ENCODE measurements around the gene ERFL.

DNA sequence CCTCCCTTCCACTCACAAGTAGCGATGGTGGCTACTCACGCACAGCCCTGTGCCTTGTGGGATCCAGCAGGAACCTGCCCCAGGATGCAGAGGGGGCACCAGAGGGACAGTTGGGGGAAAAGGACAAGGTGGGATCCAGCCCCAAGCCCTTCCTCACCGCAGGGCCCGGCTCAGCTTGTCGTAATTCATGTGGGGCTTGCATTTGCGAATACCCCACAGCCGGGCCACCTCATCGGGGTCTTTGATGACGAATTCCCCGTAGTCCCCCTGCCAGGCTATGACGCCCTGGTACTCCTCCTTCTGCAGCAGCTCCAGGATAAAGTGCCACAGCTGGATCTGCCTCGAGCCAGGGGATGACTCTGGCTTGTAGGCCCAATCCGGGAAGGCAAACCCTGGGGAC, 18.5 kb downstream of the ERFL start:
- TF ChIP-seq, protein P1, sequence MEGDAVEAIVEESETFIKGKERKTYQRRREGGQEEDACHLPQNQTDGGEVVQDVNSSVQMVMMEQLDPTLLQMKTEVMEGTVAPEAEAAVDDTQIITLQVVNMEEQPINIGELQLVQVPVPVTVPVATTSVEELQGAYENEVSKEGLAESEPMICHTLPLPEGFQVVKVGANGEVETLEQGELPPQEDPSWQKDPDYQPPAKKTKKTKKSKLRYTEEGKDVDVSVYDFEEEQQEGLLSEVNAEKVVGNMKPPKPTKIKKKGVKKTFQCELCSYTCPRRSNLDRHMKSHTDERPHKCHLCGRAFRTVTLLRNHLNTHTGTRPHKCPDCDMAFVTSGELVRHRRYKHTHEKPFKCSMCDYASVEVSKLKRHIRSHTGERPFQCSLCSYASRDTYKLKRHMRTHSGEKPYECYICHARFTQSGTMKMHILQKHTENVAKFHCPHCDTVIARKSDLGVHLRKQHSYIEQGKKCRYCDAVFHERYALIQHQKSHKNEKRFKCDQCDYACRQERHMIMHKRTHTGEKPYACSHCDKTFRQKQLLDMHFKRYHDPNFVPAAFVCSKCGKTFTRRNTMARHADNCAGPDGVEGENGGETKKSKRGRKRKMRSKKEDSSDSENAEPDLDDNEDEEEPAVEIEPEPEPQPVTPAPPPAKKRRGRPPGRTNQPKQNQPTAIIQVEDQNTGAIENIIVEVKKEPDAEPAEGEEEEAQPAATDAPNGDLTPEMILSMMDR (IDR thresholded peaks at IDR 0.05 in 2 of 3, conservative IDR thresholded peaks at IDR 0.05 in 1 of 3; ENCODE audit: borderline replicate concordance in 1 of 3, insufficient read depth in 1 of 3, low read depth in 2 of 3, low read length in 2 of 3): no peak
- TF ChIP-seq YY1 (IDR thresholded peaks at IDR 0.05; ENCODE audit: extremely low read depth, insufficient replicate concordance, low read depth, low read length) (no peak), TCF7L2 (IDR thresholded peaks at IDR 0.05; ENCODE audit: borderline replicate concordance, extremely low read depth, insufficient read depth, insufficient read length) (no peak), EZH2phosphoT487 (IDR thresholded peaks at IDR 0.05; ENCODE audit: borderline replicate concordance) (no peak), POLR2A (IDR thresholded peaks at IDR 0.05; ENCODE audit: borderline replicate concordance, extremely low read depth, insufficient read depth, insufficient read length) (no peak), JUND (IDR thresholded peaks at IDR 0.05) (no peak), SP1 (IDR thresholded peaks at IDR 0.05; ENCODE audit: low read depth) (no peak)

Measured in HCT116 (cell line).